ENCODE results near the gene PLEKHM2. TPM values are rescaled to one million over a fixed set of nuclear protein-coding genes. Genes with fewer than 3 reads are reported as not detected.
A peak's percentile ranks its signal among the peaks of the same experiment; 100 is the strongest.

The PLEKHM2 gene
- total RNA-seq, 4 donors from 2014 or later, result 55.5 to 98.7 (median 61.9) TPM

- intact Hi-C loops (cut with DNase I; ENCODE audit: low total_unique reads), result no loop called here
- DNase-seq (ENCODE audit: low spot score in 2 of 2), result no peak
- TF ChIP-seq CTCF (IDR thresholded peaks at IDR 0.05), result no peak
- TF ChIP-seq POLR2A (IDR thresholded peaks at IDR 0.05), result no peak
- H3K4me3 ChIP-seq (ENCODE audit: low read depth, poor library complexity, severe bottlenecking), result no peak overlapping the region
- 94 to 95% methylated on average over 6 of the region's 6 CpGs for WGBS, 2 donors
These were observed 7.1 kb upstream of the PLEKHM2 start for GRCh38 chr1:15676688-15677661.

GRCh38 chr1:15678578-15678977, 5.5 kb upstream of the PLEKHM2 start:
- TF ChIP-seq CTCF (IDR thresholded peaks at IDR 0.05) (no peak), POLR2A (IDR thresholded peaks at IDR 0.05) (no peak)
- WGBS, 2 donors, result 52 to 64% methylated on average over 1 of the region's 1 CpG
- no peak for DNase-seq (ENCODE audit: low spot score in 2 of 2)
- intact Hi-C loops (cut with DNase I; ENCODE audit: low total_unique reads), result no loop called here
- H3K4me3 ChIP-seq (ENCODE audit: low read depth, poor library complexity, severe bottlenecking), result no peak overlapping the region

GRCh38 chr1:15680131-15680530, 4.0 kb upstream of the PLEKHM2 start:
- intact Hi-C loops (cut with DNase I; ENCODE audit: low total_unique reads), result no loop called here
- DNase-seq (ENCODE audit: low spot score in 2 of 2), result no peak
- TF ChIP-seq POLR2A (IDR thresholded peaks at IDR 0.05) (no peak), CTCF (IDR thresholded peaks at IDR 0.05) (no peak)
- no peak overlapping the region for H3K4me3 ChIP-seq (ENCODE audit: low read depth, poor library complexity, severe bottlenecking)
- 52 to 67% methylated on average over 11 of the region's 11 CpGs for WGBS, 2 donors

GRCh38 chr1:15680561-15681348, 3.4 kb upstream of the PLEKHM2 start:
- TF ChIP-seq POLR2A (IDR thresholded peaks at IDR 0.05) (no peak), CTCF (IDR thresholded peaks at IDR 0.05) (no peak)
- intact Hi-C loops (cut with DNase I; ENCODE audit: low total_unique reads), result no loop called here
- 52 to 57% methylated on average over 7 of the region's 7 CpGs for WGBS, 2 donors
- no peak for DNase-seq (ENCODE audit: low spot score in 2 of 2)
- no peak overlapping the region for H3K4me3 ChIP-seq (ENCODE audit: low read depth, poor library complexity, severe bottlenecking)

- intact Hi-C loops (cut with DNase I; ENCODE audit: low total_unique reads), result no loop called here
- no peak overlapping the region for H3K4me3 ChIP-seq (ENCODE audit: low read depth, poor library complexity, severe bottlenecking)
- peak in 1 of 2 donors; percentile 31 for DNase-seq (ENCODE audit: low spot score in 2 of 2)
- no peak for TF ChIP-seq CTCF (IDR thresholded peaks at IDR 0.05)
- no peak for TF ChIP-seq POLR2A (IDR thresholded peaks at IDR 0.05)
- WGBS, 2 donors, result 76 to 79% methylated on average over 12 of the region's 12 CpGs
These were observed 2.5 kb upstream of the PLEKHM2 start for GRCh38 chr1:15681349-15682292.

Data from lower leg skin (tissue), 4 donors.